Measurements from ENCODE around the gene TMEM259. TPM values are rescaled to one million over a fixed set of nuclear protein-coding genes. Genes with fewer than 3 reads are reported as not detected.

The TMEM259 gene
- total RNA-seq, 1 experiment from 2014 or later, result 171 TPM

DNA sequence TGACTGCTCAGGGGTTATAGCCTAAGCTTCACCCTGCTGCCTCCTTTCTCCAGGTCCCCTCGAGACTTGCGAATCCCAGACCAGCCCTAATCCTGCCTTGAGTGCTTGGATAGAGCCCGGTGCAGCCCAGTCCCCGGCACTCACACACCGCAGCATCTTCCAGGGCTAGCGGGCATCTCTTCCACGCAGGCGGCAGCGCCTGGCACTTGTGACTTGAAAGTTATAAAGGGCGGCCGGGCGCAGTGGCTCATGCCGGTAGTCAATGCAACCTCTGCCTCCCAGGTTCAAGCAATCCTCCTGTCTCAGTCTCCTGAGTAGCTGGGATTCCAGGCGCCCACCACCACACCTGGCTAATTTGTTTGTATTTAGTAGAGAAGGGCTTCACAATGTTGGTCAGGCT, 34.8 kb downstream of the TMEM259 start:
- no peak overlapping the region; a peak in 1 of 5 replicates for H3K4me3 Mint-ChIP-seq
- H3K27me3 Mint-ChIP-seq (ENCODE audit: low read depth), result peaks cover 2% of the 10 kb centered on the region; the same call in 1 of the 2 replicates

More for the DNA sequence above, 34.8 kb downstream of the TMEM259 start:
- H3K23ac ChIP-seq (ENCODE audit: insufficient read length, low read depth, low read length), result no peak overlapping the region
- peaks cover 3% of the 10 kb centered on the region for H4K20me1 ChIP-seq (ENCODE audit: control insufficient read depth, insufficient read depth, insufficient read length)
- no peak overlapping the region for H3T11ph ChIP-seq (ENCODE audit: low read length)
- H3K4me1 ChIP-seq (ENCODE audit: insufficient read depth, low read length), result no peaks in the 10 kb centered on the region
- no peak overlapping the region for H2AFZ ChIP-seq (ENCODE audit: low read length)
- no peak overlapping the region for H3K18ac ChIP-seq (ENCODE audit: insufficient read length, low read depth, low read length)
- no CpG with 5 or more reads among the region's 14 CpGs for WGBS (ENCODE audit: extremely low coverage, insufficient read length, low lambda C conversion rate)
- no peaks in the 10 kb centered on the region for H3K79me1 ChIP-seq (ENCODE audit: insufficient read depth, low read depth, low read length, poor library complexity, severe bottlenecking)
- H2BK20ac ChIP-seq (ENCODE audit: low read depth, low read length, poor library complexity, severe bottlenecking), result no peak overlapping the region
- Mint-ChIP-seq H3K27ac (no peak overlapping the region), H3K36me3 (ENCODE audit: insufficient read depth in 1 of 3, low read depth in 3 of 3) (peaks cover 10 to 36% (median 33%) of the 10 kb centered on the region in 3 experiments; a peak in 6 of 7 replicates), H3K4me1 (peaks cover 5 to 19% of the 10 kb centered on the region in 2 experiments), H3K9me3 (no peaks in the 10 kb centered on the region)
- no peak overlapping the region for H2BK120ac ChIP-seq (ENCODE audit: low read depth, low read length, poor library complexity, severe bottlenecking)
- H4K91ac ChIP-seq (ENCODE audit: insufficient read length, low read depth, low read length), result no peak overlapping the region
- H2BK5ac ChIP-seq (ENCODE audit: insufficient read length, low read length), result no peak overlapping the region
- no peak overlapping the region for H2AK5ac ChIP-seq (ENCODE audit: insufficient read length, low read length)
- no peak overlapping the region for H3K4me2 ChIP-seq (ENCODE audit: insufficient read depth, insufficient read length, low read length)
- H3K9me3 ChIP-seq (ENCODE audit: control insufficient read depth, low read depth, low read length), result no peaks in the 10 kb centered on the region
- H3K23me2 ChIP-seq (ENCODE audit: insufficient read length, low read depth, low read length, poor library complexity, severe bottlenecking), result peaks cover 7% of the 10 kb centered on the region
- no peak overlapping the region for H3K27ac ChIP-seq (ENCODE audit: insufficient read length, low read depth, low read length)
- TF ChIP-seq CTCF (conservative IDR thresholded peaks at IDR 0.05), result no peak
- DNase-seq, result no peak
- no peaks in the 10 kb centered on the region for H3K27me3 ChIP-seq (ENCODE audit: insufficient read depth, low read length)
- H4K5ac ChIP-seq (ENCODE audit: insufficient read length, low read depth, low read length), result no peak overlapping the region
- H3K14ac ChIP-seq (ENCODE audit: insufficient read depth, low read length), result no peak overlapping the region
- H3K4ac ChIP-seq (ENCODE audit: low read depth, low read length), result no peak overlapping the region
- no peak overlapping the region for H4K8ac ChIP-seq (replicated peaks; ENCODE audit: insufficient read length, low read depth, low read length)
- H2BK15ac ChIP-seq (ENCODE audit: low read depth, low read length), result no peak overlapping the region
- H2BK12ac ChIP-seq (ENCODE audit: insufficient read length, low read depth, low read length), result no peak overlapping the region
- no peak overlapping the region for H3K9ac ChIP-seq (ENCODE audit: extremely low read depth, insufficient read length, low read length)
- H3K79me2 ChIP-seq (ENCODE audit: insufficient read depth, low read length), result no peaks in the 10 kb centered on the region; the same call in 1 of the 2 replicates
- no peak overlapping the region for H3K56ac ChIP-seq (ENCODE audit: insufficient read length, low read depth, low read length)

Data from H9 (cell line).